ENCODE measurements around the gene KCNQ1OT1. TPM values are rescaled to one million over a fixed set of nuclear protein-coding genes. Genes with fewer than 3 reads are reported as not detected.

Gene KCNQ1OT1
- total RNA-seq, 1 donor from 2014 or later = 0.33 TPM

- no peaks in the 10 kb centered on the region for H3K9me3 ChIP-seq (replicated peaks)
- H3K27ac ChIP-seq (replicated peaks) = no peak overlapping the region
- H3K27me3 ChIP-seq (ENCODE audit: low read depth) = no peaks in the 10 kb centered on the region
- intact Hi-C loops (cut with micrococcal nuclease) = no loop called here
- peaks cover 92% of the 10 kb centered on the region for H3K4me1 ChIP-seq
- no peaks in the 10 kb centered on the region for H3K36me3 ChIP-seq
- H3K4me3 ChIP-seq = no peak overlapping the region
- TF ChIP-seq CTCF (IDR thresholded peaks at IDR 0.05; ENCODE audit: borderline replicate concordance) = peak; percentile 20
- no peak for DNase-seq
Measured at GRCh38 chr11:2691991-2692875, 7.6 kb downstream of the KCNQ1OT1 start.

GRCh38 chr11:2691355-2691761 lies 8.4 kb downstream of the KCNQ1OT1 start:
- H3K9me3 ChIP-seq (replicated peaks) = no peaks in the 10 kb centered on the region
- intact Hi-C loops (cut with micrococcal nuclease) = no loop called here
- no peak overlapping the region for H3K4me3 ChIP-seq
- TF ChIP-seq CTCF (IDR thresholded peaks at IDR 0.05; ENCODE audit: borderline replicate concordance) = no peak
- H3K36me3 ChIP-seq = no peaks in the 10 kb centered on the region
- no peaks in the 10 kb centered on the region for H3K27me3 ChIP-seq (ENCODE audit: low read depth)
- H3K27ac ChIP-seq (replicated peaks) = no peak overlapping the region
- no peak for DNase-seq
- H3K4me1 ChIP-seq = peaks cover 98% of the 10 kb centered on the region

GRCh38 chr11:2690596-2691354 lies 9.0 kb downstream of the KCNQ1OT1 start:
- intact Hi-C loops (cut with micrococcal nuclease) = no loop called here
- TF ChIP-seq CTCF (IDR thresholded peaks at IDR 0.05; ENCODE audit: borderline replicate concordance) = no peak
- Histone ChIP-seq H3K36me3 (no peaks in the 10 kb centered on the region), H3K4me3 (no peak overlapping the region), H3K9me3 (replicated peaks) (no peaks in the 10 kb centered on the region), H3K27ac (replicated peaks) (no peak overlapping the region), H3K27me3 (ENCODE audit: low read depth) (no peaks in the 10 kb centered on the region), H3K4me1 (peaks cover 92% of the 10 kb centered on the region)
- DNase-seq = no peak

- no peak for DNase-seq
- H3K27me3 ChIP-seq (ENCODE audit: low read depth) = no peaks in the 10 kb centered on the region
- no peak overlapping the region for H3K4me3 ChIP-seq
- H3K4me1 ChIP-seq = peaks cover 84% of the 10 kb centered on the region
- TF ChIP-seq CTCF (IDR thresholded peaks at IDR 0.05; ENCODE audit: borderline replicate concordance) = no peak
- H3K36me3 ChIP-seq = no peaks in the 10 kb centered on the region
- no peaks in the 10 kb centered on the region for H3K9me3 ChIP-seq (replicated peaks)
- H3K27ac ChIP-seq (replicated peaks) = no peak overlapping the region
- intact Hi-C loops (cut with micrococcal nuclease) = no loop called here
Measured at GRCh38 chr11:2689651-2690575, 9.9 kb downstream of the KCNQ1OT1 start.
